Measurements from ENCODE around the gene SPSB4. TPM values are rescaled to one million over a fixed set of nuclear protein-coding genes. Genes with fewer than 3 reads are reported as not detected.

Gene SPSB4
- total and polyA plus RNA-seq, 10 of the 15 experiments (the other 5 are each of a cell fraction or from before 2014, with no cell fraction given) = not detected

GRCh38 chr3:141083836-141084649, 32.9 kb downstream of the SPSB4 start:
- Histone ChIP-seq H3K36me3 (ENCODE audit: control insufficient read depth in 2 of 2, insufficient read depth in 2 of 2, low read length in 1 of 2) (no peaks in the 10 kb centered on the region), H2AFZ (ENCODE audit: control insufficient read depth, low read depth, low read length) (no peak overlapping the region), H3K79me2 (ENCODE audit: control insufficient read depth, insufficient read depth, low read length) (no peaks in the 10 kb centered on the region), H3K4me3 (no peak overlapping the region), H3K9ac (ENCODE audit: control insufficient read depth, insufficient read depth, low read length) (no peak overlapping the region), H3K27me3 (replicated peaks in 1 of 2; ENCODE audit: control insufficient read depth in 2 of 2, insufficient read depth in 2 of 2, low read length in 1 of 2) (no peaks in the 10 kb centered on the region; a peak in 1 of 4 replicates), H3K9me3 (replicated peaks; ENCODE audit: control insufficient read depth, insufficient read depth, low read length) (no peaks in the 10 kb centered on the region), H3K27ac (ENCODE audit: control insufficient read depth, insufficient read depth) (no peak overlapping the region), H3K4me1 (ENCODE audit: control insufficient read depth, insufficient read depth, low read length) (no peaks in the 10 kb centered on the region), H3K4me2 (ENCODE audit: control insufficient read depth, insufficient read depth) (no peak overlapping the region), H4K20me1 (ENCODE audit: control insufficient read depth, insufficient read depth) (no peaks in the 10 kb centered on the region)
- TF ChIP-seq TCF3 (IDR thresholded peaks at IDR 0.05; ENCODE audit: borderline replicate concordance, insufficient read depth, low read depth, low read length) (no peak), SIN3A (IDR thresholded peaks at IDR 0.05; ENCODE audit: low read depth, low read length) (no peak), SUPT20H (IDR thresholded peaks at IDR 0.05; ENCODE audit: borderline replicate concordance, control insufficient read depth, low read depth, low read length) (no peak), MYC (IDR thresholded peaks at IDR 0.05; ENCODE audit: insufficient read depth, insufficient read length, insufficient replicate concordance, low read length, severe bottlenecking) (no peak), PAX8 (IDR thresholded peaks at IDR 0.05) (no peak), SREBF2 (IDR thresholded peaks at IDR 0.05; ENCODE audit: low read length) (no peak), TCF12 (IDR thresholded peaks at IDR 0.05; ENCODE audit: low read depth, low read length) (no peak), KLF5 (IDR thresholded peaks at IDR 0.05; ENCODE audit: partially characterized antibody) (no peak), ETV6 (conservative IDR thresholded peaks at IDR 0.05 in 1 of 2, IDR thresholded peaks at IDR 0.05 in 1 of 2; ENCODE audit: borderline replicate concordance in 1 of 2, low read depth in 1 of 2) (no peak), BHLHE40 (IDR thresholded peaks at IDR 0.05; ENCODE audit: borderline replicate concordance in 1 of 2, low read depth in 2 of 2, low read length in 1 of 2) (no peak)
- TF ChIP-seq, protein P1, sequence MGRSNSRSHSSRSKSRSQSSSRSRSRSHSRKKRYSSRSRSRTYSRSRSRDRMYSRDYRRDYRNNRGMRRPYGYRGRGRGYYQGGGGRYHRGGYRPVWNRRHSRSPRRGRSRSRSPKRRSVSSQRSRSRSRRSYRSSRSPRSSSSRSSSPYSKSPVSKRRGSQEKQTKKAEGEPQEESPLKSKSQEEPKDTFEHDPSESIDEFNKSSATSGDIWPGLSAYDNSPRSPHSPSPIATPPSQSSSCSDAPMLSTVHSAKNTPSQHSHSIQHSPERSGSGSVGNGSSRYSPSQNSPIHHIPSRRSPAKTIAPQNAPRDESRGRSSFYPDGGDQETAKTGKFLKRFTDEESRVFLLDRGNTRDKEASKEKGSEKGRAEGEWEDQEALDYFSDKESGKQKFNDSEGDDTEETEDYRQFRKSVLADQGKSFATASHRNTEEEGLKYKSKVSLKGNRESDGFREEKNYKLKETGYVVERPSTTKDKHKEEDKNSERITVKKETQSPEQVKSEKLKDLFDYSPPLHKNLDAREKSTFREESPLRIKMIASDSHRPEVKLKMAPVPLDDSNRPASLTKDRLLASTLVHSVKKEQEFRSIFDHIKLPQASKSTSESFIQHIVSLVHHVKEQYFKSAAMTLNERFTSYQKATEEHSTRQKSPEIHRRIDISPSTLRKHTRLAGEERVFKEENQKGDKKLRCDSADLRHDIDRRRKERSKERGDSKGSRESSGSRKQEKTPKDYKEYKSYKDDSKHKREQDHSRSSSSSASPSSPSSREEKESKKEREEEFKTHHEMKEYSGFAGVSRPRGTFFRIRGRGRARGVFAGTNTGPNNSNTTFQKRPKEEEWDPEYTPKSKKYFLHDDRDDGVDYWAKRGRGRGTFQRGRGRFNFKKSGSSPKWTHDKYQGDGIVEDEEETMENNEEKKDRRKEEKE (IDR thresholded peaks at IDR 0.05) = no peak
- TF ChIP-seq, protein P2, sequence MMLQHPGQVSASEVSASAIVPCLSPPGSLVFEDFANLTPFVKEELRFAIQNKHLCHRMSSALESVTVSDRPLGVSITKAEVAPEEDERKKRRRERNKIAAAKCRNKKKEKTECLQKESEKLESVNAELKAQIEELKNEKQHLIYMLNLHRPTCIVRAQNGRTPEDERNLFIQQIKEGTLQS (IDR thresholded peaks at IDR 0.05; ENCODE audit: borderline replicate concordance, extremely low read depth, low read depth, low read length) = no peak
- in situ Hi-C loops (cut with MboI) = no loop called here
- BruUV-seq (replicated peaks) = no TSS peak
- RAD21 ChIA-PET (ENCODE audit: unreplicated experiment) = no interaction called here
- no peak for FAIRE-seq
- SMC1A ChIA-PET (ENCODE audit: uncharacterized antibody, unreplicated experiment) = no interaction called here
- WGBS (ENCODE audit: insufficient coverage, insufficient replicate concordance, low lambda C conversion rate, missing lambda C conversion rate) = 36% methylated on average over 13 of the region's 13 CpGs
- CTCF ChIA-PET = interaction anchor here (0.6 kb wide), 1 partner anchor 61 kb away, joined by 4 read pairs; no protein-coding TSS in a partner anchor
- intact Hi-C loops (cut with micrococcal nuclease; ENCODE audit: unreplicated experiment) = no loop called here
- POLR2A ChIA-PET = no interaction called here
- no peak for ATAC-seq
- no peak for DNase-seq (ENCODE audit: low read depth, low spot score)

Data from GM12878 (cell line).